Astrocyte of the spinal cord (primary cell): Measurements from ENCODE around the gene MOG.
A peak's percentile ranks its signal among the peaks of the same experiment; 100 is the strongest.

Source experiments
- DNase-seq: peaks from one replicate; pipeline ENCODE4 v3.0.0; 2011; ENCODE audit warnings: low read depth, low spot score
- H3K4me3 ChIP-seq: 2 replicates; pipeline ENCODE4 v1.5.1; 2011; ENCODE audit warnings: low read depth, mild to moderate bottlenecking, low read length, moderate library complexity
- in situ Hi-C: cut with HindIII; loops from 2 replicates; pipeline ENCODE4 v1.10.0; 2017; ENCODE audit warnings: low sequenced_read_pairs
- TF ChIP-seq, protein P1 (sequence below): IDR thresholded peaks from 2 replicates; pipeline ENCODE4 v1.5.1; 2012; ENCODE audit warnings: low read depth, mild to moderate bottlenecking, low read length, inconsistent platforms

MOG gene

GRCh38 chr6:29656798-29657197 lies at the start of gene MOG:
MOG (plus strand) TSS chr6:29657092; CDS start chr6:29657210, 118 bp downstream.
- H3K4me3 ChIP-seq = no peak within 1 kb of the TSS
- TF ChIP-seq, protein P1, sequence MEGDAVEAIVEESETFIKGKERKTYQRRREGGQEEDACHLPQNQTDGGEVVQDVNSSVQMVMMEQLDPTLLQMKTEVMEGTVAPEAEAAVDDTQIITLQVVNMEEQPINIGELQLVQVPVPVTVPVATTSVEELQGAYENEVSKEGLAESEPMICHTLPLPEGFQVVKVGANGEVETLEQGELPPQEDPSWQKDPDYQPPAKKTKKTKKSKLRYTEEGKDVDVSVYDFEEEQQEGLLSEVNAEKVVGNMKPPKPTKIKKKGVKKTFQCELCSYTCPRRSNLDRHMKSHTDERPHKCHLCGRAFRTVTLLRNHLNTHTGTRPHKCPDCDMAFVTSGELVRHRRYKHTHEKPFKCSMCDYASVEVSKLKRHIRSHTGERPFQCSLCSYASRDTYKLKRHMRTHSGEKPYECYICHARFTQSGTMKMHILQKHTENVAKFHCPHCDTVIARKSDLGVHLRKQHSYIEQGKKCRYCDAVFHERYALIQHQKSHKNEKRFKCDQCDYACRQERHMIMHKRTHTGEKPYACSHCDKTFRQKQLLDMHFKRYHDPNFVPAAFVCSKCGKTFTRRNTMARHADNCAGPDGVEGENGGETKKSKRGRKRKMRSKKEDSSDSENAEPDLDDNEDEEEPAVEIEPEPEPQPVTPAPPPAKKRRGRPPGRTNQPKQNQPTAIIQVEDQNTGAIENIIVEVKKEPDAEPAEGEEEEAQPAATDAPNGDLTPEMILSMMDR = no peak
- DNase-seq = no peak
- in situ Hi-C loops = no loop called here

DNA sequence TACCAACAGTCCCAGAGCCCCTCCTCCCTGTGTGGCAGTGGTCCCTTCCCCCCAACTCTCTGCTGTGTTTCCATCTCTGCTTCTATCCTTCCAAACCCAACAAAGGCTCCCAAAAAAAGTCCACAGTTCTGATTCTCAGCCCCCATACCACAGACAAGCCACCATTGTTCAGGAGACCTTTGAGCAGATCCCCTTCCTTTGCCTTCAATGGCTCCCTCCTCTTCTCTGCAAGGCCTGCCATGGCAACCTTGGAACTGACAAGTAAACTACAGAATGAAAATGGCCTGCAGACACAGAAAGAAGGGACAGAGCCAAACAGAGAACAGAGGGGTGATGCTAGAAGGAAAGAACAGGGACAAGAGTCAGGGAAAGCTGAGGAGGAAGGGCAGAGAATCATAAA lies 48.8 kb upstream of the MOG start:
- DNase-seq = no peak
- H3K4me3 ChIP-seq = no peak overlapping the region
- in situ Hi-C loops = no loop called here
- TF ChIP-seq, protein P1 = no peak

- in situ Hi-C loops = no loop called here
- no peak overlapping the region for H3K4me3 ChIP-seq
- TF ChIP-seq, protein P1 = no peak
- no peak for DNase-seq
Observed at GRCh38 chr6:29610540-29610939, 46.4 kb upstream of the MOG start.

GRCh38 chr6:29611426-29611825 lies 45.5 kb upstream of the MOG start:
- DNase-seq = no peak
- in situ Hi-C loops = no loop called here

DNA sequence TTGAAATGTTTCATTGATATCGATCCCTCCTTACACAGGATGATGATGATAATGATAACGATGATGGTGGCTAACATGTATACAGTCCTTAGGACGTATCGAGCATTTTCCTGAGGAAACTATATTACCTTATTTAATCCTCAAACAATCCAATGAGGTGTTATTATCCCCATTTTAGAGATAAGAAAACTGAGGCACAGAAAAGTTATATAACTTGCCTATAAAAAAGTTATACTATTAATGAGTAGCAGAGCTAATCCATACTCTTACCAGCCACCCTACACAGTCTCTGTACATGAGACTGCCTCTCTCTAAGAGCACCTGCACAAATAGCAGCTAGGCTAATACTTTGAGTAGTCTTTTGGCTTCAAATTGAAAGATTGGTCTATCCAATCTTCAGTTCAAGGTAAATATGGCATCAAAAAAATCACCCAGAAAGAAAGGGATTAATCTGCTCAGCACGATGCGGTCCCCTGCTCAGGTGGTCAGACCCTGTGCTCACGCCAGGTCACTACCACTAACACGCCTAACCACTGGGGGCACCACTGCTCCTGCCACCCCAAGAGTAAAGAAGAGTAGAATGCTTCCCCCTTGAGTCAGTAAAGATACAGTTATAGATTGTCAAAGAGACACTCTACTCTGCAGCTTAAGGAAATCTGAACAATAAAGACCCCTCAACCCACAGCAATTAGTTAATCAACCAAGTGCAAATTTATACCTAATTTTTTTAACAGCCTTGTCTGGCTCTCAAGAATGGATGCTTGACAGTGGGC lies 38.9 kb upstream of the MOG start:
- no peak for DNase-seq
- in situ Hi-C loops = no loop called here
- TF ChIP-seq, protein P1 = peak; percentile 33
- no peak overlapping the region for H3K4me3 ChIP-seq

More at GRCh38 chr6:29611426-29611825, 45.5 kb upstream of the MOG start:
- TF ChIP-seq, protein P1 = no peak
- no peak overlapping the region for H3K4me3 ChIP-seq

GRCh38 chr6:29619578-29620160 lies 37.2 kb upstream of the MOG start:
- in situ Hi-C loops = no loop called here
- no peak overlapping the region for H3K4me3 ChIP-seq
- DNase-seq = no peak
- TF ChIP-seq, protein P1 = no peak
